SK-N-SH (cell line): ENCODE data around the gene PCNX3. TPM values are rescaled to one million over a fixed set of nuclear protein-coding genes. Genes with fewer than 3 reads are reported as not detected.

ENCODE experiments used
- CTCF ChIA-PET: fragments of 300-600, 350-600 bp; formaldehyde crosslinking; extraction: SDS; loops from one replicate; lab custom pipeline; 2021; lab: Yijun Ruan, JAX
- POLR2A ChIA-PET: fragments of 350-600 bp; sonication (Branson Sonifier 250); formaldehyde crosslinking; extraction: SDS; loops from one replicate; lab custom pipeline; 2020; ENCODE audit warnings: antibody characterized with exemption, inconsistent platforms; lab: Yijun Ruan, JAX
- DNase-seq: peaks from one replicate; pipeline ENCODE4 v3.0.0; 2012
- H2AFZ ChIP-seq: fragments of 200-600 bp; sonication (generic); 2 replicates; pipeline ENCODE4 v1.8.1; 2016; ENCODE audit warnings: antibody characterized with exemption, mild to moderate bottlenecking, low read depth
- H3F3A ChIP-seq: fragments of 200-600 bp; sonication (generic); replicated peaks from 2 replicates; pipeline ENCODE3; 2016; ENCODE audit warnings: antibody characterized with exemption, mild to moderate bottlenecking; ENCODE audit not compliant: insufficient read depth
- H3K27ac ChIP-seq, 2 experiments: fragments of 200-500 bp in 1 of 2; fragments of 200-600 bp in 1 of 2; sonication (Bioruptor generic) in 1 of 2; sonication (generic), shearing (Covaris generic) in 1 of 2; 2 replicates each; pipeline versions ENCODE4 v1.5.1 to v1.6.1; 2014 to 2016; ENCODE audit warnings: low read depth in 2 of 2, inconsistent platforms in 1 of 2, low read length in 1 of 2, mild to moderate bottlenecking in 1 of 2, mixed read lengths in 1 of 2
- H3K27me3 ChIP-seq: fragments of 200-600 bp; sonication (generic), shearing (Covaris generic); 2 replicates; pipeline ENCODE4 v1.6.1; 2016; ENCODE audit warnings: mixed run types; ENCODE audit not compliant: insufficient read depth
- H3K36me3 ChIP-seq, 2 experiments: fragments of 200-500 bp in 1 of 2; fragments of 200-600 bp in 1 of 2; sonication (Bioruptor generic) in 1 of 2; sonication (generic) in 1 of 2; replicated peaks in 1 of 2; 2 replicates each; pipeline versions ENCODE3 to v1.5.1; 2014 to 2016; ENCODE audit warnings: low read length in 1 of 2, mild to moderate bottlenecking in 1 of 2; ENCODE audit not compliant: insufficient read depth in 2 of 2, control insufficient read depth in 1 of 2
- H3K4me1 ChIP-seq, 2 experiments: fragments of 200-500 bp in 1 of 2; fragments of 200-600 bp in 1 of 2; sonication (Bioruptor generic) in 1 of 2; sonication (generic), shearing (Covaris generic) in 1 of 2; 2 replicates each; pipeline versions ENCODE4 v1.5.1 to v1.6.1; 2014 to 2016; ENCODE audit warnings: low read depth in 1 of 2, low read length in 1 of 2, mixed run types in 1 of 2; ENCODE audit not compliant: insufficient read depth in 2 of 2, control insufficient read depth in 1 of 2
- H3K4me2 ChIP-seq: fragments of 200-600 bp; sonication (generic), shearing (Covaris generic); 2 replicates; pipeline ENCODE4 v1.6.1; 2017; ENCODE audit warnings: mixed run types
- H3K4me3 ChIP-seq, 2 experiments: fragments of 200-500 bp in 1 of 2; fragments of 200-600 bp in 1 of 2; sonication (Bioruptor generic) in 1 of 2; sonication (generic), shearing (Covaris generic) in 1 of 2; 2 replicates each; pipeline versions ENCODE4 v1.5.1 to v1.8.1; 2014 to 2016; ENCODE audit warnings: low read depth in 2 of 2, inconsistent platforms in 1 of 2, low read length in 1 of 2, mild to moderate bottlenecking in 1 of 2, mixed read lengths in 1 of 2, moderate library complexity in 1 of 2
- H3K79me2 ChIP-seq: fragments of 200-600 bp; sonication (generic); 2 replicates; pipeline ENCODE4 v1.8.1; 2017; ENCODE audit warnings: mild to moderate bottlenecking; ENCODE audit not compliant: insufficient read depth
- H3K9ac ChIP-seq: fragments of 200-600 bp; sonication (generic); 2 replicates; pipeline ENCODE4 v1.6.1; 2017; ENCODE audit warnings: mixed run types
- H3K9me2 ChIP-seq: fragments of 200-600 bp; sonication (generic); 2 replicates; pipeline ENCODE4 v1.6.1; 2017; ENCODE audit warnings: mixed run types
- H3K9me3 ChIP-seq: fragments of 200-600 bp; sonication (generic); 2 replicates; pipeline ENCODE4 v1.6.1; 2017; ENCODE audit warnings: mixed run types, mild to moderate bottlenecking, moderate library complexity
- H4K20me1 ChIP-seq: fragments of 200-600 bp; sonication (generic); 2 replicates; pipeline ENCODE4 v1.6.1; 2017; ENCODE audit warnings: mild to moderate bottlenecking, mixed run types; ENCODE audit not compliant: insufficient read depth
- FOXM1 ChIP-seq: IDR thresholded peaks from 2 replicates; pipeline ENCODE4 v1.4.0; 2012; ENCODE audit warnings: low read depth, mild to moderate bottlenecking
- NFIC ChIP-seq: IDR thresholded peaks from 2 replicates; pipeline ENCODE4 v1.4.0; 2012; ENCODE audit warnings: borderline replicate concordance
- RCOR1 ChIP-seq: fragments of 150-350 bp; IDR thresholded peaks from 2 replicates; pipeline ENCODE4 v1.6.1; 2017; ENCODE audit warnings: antibody characterized with exemption, low read length
- RXRA ChIP-seq: IDR thresholded peaks from 2 replicates; pipeline ENCODE4 v1.4.0; 2012; ENCODE audit warnings: low read depth, mild to moderate bottlenecking, borderline replicate concordance
- WGBS: methylation state at CpG from one replicate; pipeline ENCODE4 v1.1.6; 2017; ENCODE audit warnings: low lambda C conversion rate; 5-methylcytosine and 5-hydroxymethylcytosine counted together
- polyA plus RNA-seq, 3 experiments: library from polyadenylated mRNA; depleted of rRNA; stranded (reverse); fragments of >200 nt; gene quantifications; 2 replicates each; pipeline ENCODE4 v1.2.3, GENCODE V29; 2012
- TF ChIP-seq, protein P1 (sequence below): IDR thresholded peaks from 2 replicates; pipeline ENCODE4 v1.6.1; 2012; ENCODE audit warnings: mild to moderate bottlenecking, low read depth, low read length, moderate library complexity
- TF ChIP-seq, protein P2 (sequence below): fragments of 150-350 bp; IDR thresholded peaks from 2 replicates; pipeline ENCODE4 v1.6.1; 2017; ENCODE audit warnings: antibody characterized with exemption, low read length, low read depth, borderline replicate concordance

Gene PCNX3
- polyA plus RNA-seq, 1 of the 3 experiments (the other 2 are of a cell fraction): 33.7 TPM

DNA sequence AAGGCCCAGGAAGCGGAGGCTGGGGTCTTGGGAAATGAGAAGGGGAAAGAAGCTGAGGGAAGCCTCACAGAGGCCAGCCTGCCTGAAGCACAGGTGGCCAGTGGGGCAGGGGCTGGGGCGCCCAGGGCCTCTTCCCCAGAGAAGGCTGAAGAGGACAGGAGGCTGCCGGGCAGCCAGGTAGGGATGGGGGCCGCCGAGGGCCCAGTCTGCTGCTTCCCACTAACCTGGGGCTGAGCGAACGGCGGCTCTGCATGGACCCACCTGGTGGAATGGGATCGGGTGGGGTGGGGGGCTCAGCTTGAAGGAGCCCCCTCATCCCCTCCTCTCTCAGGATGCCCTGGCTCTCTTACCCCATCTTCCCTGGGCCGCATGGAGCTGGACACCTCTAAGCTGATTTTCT lies 32.0 kb upstream of the PCNX3 start (continued):
- TF ChIP-seq FOXM1 (no peak), NFIC (no peak)

DNA sequence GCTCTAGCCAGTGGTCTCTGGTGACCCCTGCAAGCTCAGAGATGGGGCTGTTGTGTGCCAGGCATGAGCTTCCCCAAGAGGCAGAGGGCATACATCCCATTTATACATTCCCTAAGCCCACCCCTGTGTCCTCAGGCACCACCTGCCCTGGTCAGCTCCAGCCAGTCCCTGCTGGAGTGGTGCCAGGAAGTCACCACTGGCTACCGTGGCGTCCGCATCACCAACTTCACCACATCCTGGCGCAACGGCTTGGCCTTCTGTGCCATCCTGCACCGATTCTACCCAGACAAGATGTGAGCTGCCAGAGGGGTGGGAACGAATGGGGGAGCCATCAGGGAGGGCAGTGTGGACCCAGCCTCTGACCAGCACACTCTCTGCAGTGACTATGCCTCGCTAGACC lies 31.5 kb upstream of the PCNX3 start:
- TF ChIP-seq, protein P1, sequence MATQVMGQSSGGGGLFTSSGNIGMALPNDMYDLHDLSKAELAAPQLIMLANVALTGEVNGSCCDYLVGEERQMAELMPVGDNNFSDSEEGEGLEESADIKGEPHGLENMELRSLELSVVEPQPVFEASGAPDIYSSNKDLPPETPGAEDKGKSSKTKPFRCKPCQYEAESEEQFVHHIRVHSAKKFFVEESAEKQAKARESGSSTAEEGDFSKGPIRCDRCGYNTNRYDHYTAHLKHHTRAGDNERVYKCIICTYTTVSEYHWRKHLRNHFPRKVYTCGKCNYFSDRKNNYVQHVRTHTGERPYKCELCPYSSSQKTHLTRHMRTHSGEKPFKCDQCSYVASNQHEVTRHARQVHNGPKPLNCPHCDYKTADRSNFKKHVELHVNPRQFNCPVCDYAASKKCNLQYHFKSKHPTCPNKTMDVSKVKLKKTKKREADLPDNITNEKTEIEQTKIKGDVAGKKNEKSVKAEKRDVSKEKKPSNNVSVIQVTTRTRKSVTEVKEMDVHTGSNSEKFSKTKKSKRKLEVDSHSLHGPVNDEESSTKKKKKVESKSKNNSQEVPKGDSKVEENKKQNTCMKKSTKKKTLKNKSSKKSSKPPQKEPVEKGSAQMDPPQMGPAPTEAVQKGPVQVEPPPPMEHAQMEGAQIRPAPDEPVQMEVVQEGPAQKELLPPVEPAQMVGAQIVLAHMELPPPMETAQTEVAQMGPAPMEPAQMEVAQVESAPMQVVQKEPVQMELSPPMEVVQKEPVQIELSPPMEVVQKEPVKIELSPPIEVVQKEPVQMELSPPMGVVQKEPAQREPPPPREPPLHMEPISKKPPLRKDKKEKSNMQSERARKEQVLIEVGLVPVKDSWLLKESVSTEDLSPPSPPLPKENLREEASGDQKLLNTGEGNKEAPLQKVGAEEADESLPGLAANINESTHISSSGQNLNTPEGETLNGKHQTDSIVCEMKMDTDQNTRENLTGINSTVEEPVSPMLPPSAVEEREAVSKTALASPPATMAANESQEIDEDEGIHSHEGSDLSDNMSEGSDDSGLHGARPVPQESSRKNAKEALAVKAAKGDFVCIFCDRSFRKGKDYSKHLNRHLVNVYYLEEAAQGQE: no peak
- TF ChIP-seq RXRA: no peak
- TF ChIP-seq RCOR1: no peak
- Histone ChIP-seq H2AFZ (no peak overlapping the region), H3K9ac (no peak overlapping the region), H3K4me3 (no peak overlapping the region), H3K27ac (no peak overlapping the region; a peak in 1 of 4 replicates), H3F3A (peaks cover 11% of the 10 kb centered on the region), H3K9me3 (no peaks in the 10 kb centered on the region), H3K79me2 (no peaks in the 10 kb centered on the region), H3K36me3 (peaks cover 11 to 43% of the 10 kb centered on the region in 2 experiments), H3K4me2 (no peak overlapping the region), H4K20me1 (0 out of 2 replicates have a peak, but pooled peaks cover 3% of the 10 kb centered on the region), H3K27me3 (no peaks in the 10 kb centered on the region), H3K4me1 (peaks cover 0 to 7% of the 10 kb centered on the region in 2 experiments; a peak in 1 of 4 replicates), H3K9me2 (no peaks in the 10 kb centered on the region)
- ChIA-PET CTCF (interaction anchor here (3.6 to 13.3 kb wide), 3 partner anchors 7 to 43 kb away, joined by 18 to 216 read pairs (median 22); partner anchors contain the start of genes FAM89B and KCNK7), POLR2A (interaction anchor here (0.7 kb wide), 1 partner anchor 12 kb away, joined by 3 read pairs; no protein-coding TSS in a partner anchor)
- 94% methylated on average over 8 of the region's 8 CpGs for WGBS
- DNase-seq: no peak

DNA sequence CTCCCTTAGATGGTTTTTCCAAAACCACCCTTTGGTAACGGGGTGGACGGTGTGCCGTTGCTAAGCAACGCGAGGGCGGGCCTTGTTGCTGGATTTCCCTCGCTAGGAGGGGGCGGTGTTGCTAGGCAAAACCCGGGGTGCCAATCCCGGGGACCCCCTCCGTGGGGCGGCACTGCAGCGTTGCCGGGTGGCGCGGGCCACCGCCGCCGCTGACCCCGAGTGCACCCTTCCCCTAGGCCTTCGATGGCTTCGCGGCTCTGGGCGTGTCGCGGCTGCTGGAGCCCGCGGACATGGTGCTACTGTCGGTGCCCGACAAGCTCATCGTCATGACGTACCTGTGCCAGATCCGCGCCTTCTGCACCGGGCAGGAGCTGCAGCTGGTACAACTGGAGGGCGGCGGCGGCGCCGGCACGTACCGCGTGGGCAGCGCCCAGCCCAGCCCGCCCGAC lies 30.8 kb upstream of the PCNX3 start:
- Histone ChIP-seq H3K9me3 (no peaks in the 10 kb centered on the region), H3K4me3 (no peak overlapping the region), H4K20me1 (0 out of 2 replicates have a peak, but pooled peaks cover 3% of the 10 kb centered on the region), H3K9me2 (no peaks in the 10 kb centered on the region), H3F3A (peaks cover 11% of the 10 kb centered on the region), H3K9ac (no peak overlapping the region), H3K4me2 (no peak overlapping the region), H3K79me2 (no peaks in the 10 kb centered on the region), H3K27me3 (no peaks in the 10 kb centered on the region), H3K36me3 (peaks cover 6 to 37% of the 10 kb centered on the region in 2 experiments), H3K4me1 (peaks cover 0 to 7% of the 10 kb centered on the region in 2 experiments; a peak in 1 of 4 replicates), H2AFZ (no peak overlapping the region), H3K27ac (no peak overlapping the region)
- peak; percentile 41 for DNase-seq
- TF ChIP-seq, protein P2, sequence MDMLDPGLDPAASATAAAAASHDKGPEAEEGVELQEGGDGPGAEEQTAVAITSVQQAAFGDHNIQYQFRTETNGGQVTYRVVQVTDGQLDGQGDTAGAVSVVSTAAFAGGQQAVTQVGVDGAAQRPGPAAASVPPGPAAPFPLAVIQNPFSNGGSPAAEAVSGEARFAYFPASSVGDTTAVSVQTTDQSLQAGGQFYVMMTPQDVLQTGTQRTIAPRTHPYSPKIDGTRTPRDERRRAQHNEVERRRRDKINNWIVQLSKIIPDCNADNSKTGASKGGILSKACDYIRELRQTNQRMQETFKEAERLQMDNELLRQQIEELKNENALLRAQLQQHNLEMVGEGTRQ: no peak
- POLR2A ChIA-PET: no interaction called here
- 92% methylated on average over 22 of the region's 46 CpGs for WGBS
- CTCF ChIA-PET: interaction anchor here (3.6 to 12.8 kb wide), 3 partner anchors 7 to 44 kb away, joined by 18 to 216 read pairs (median 22); partner anchors contain the start of genes EHBP1L1 and FAM89B
